OCI-LY1 (cell line): ENCODE data around the gene USP10.

ENCODE experiments used
- EZH2 ChIP-seq: fragments of 200-600 bp; sonication (generic), shearing (Covaris generic); IDR thresholded peaks from 2 replicates; pipeline ENCODE4 v1.8.0; 2017; ENCODE audit warnings: borderline replicate concordance, mixed run types, mild to moderate bottlenecking, antibody characterized with exemption, low read length, moderate library complexity, mixed read lengths
- TF ChIP-seq, protein P1 (sequence below): fragments of 200-600 bp; sonication (generic), shearing (Covaris generic); IDR thresholded peaks from 2 replicates; pipeline ENCODE4 v1.5.1; 2017; ENCODE audit warnings: mild to moderate bottlenecking, antibody characterized with exemption, low read length, moderate library complexity, mixed read lengths

DNA sequence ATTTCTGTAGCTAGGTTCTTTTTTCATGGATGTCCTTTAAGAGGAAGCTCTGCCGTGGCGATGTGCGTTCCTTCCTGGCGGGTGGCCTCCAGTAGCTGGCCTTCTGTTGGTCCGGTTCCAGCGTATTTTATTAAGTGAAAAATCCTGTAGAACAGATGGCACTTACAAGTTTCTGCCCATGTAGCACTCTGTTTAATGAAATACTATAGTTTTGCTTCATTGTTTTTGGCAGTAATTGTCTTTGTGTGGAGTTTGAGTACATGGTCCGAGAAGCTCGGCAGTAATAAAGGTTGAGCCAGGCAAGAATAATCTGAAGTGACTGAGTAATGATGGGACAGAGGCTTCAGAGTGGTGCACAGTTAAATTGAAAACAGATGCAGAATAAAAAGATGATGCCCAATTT is 20.4 kb downstream of the USP10 start:
- TF ChIP-seq, protein P1, sequence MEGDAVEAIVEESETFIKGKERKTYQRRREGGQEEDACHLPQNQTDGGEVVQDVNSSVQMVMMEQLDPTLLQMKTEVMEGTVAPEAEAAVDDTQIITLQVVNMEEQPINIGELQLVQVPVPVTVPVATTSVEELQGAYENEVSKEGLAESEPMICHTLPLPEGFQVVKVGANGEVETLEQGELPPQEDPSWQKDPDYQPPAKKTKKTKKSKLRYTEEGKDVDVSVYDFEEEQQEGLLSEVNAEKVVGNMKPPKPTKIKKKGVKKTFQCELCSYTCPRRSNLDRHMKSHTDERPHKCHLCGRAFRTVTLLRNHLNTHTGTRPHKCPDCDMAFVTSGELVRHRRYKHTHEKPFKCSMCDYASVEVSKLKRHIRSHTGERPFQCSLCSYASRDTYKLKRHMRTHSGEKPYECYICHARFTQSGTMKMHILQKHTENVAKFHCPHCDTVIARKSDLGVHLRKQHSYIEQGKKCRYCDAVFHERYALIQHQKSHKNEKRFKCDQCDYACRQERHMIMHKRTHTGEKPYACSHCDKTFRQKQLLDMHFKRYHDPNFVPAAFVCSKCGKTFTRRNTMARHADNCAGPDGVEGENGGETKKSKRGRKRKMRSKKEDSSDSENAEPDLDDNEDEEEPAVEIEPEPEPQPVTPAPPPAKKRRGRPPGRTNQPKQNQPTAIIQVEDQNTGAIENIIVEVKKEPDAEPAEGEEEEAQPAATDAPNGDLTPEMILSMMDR: no peak
- no peak for TF ChIP-seq EZH2
